Measurements from ENCODE around the gene ORAI2. TPM values are rescaled to one million over a fixed set of nuclear protein-coding genes. Genes with fewer than 3 reads are reported as not detected.
A peak's percentile ranks its signal among the peaks of the same experiment; 100 is the strongest.
"Not testable (repeated sequence)": the region's sequence is repeated elsewhere in the genome, so short reads cannot be mapped to it uniquely, and the experiment has no call there.

The ORAI2 gene
- total and polyA plus RNA-seq, 4 donors: 22.1 to 61.8 (median 44.2) TPM

GRCh38 chr7:102493220-102493935, 60.0 kb downstream of the ORAI2 start:
- H3K9me3 ChIP-seq (ENCODE audit: control insufficient read depth, insufficient read depth, low read length); DNase-seq (ENCODE audit: low read depth in 4 of 6, low spot score in 6 of 6); H3K27me3 ChIP-seq (ENCODE audit: control insufficient read depth, insufficient read depth, low read length); H3K4me1 ChIP-seq (ENCODE audit: control insufficient read depth, insufficient read depth, low read length); H3K36me3 ChIP-seq (ENCODE audit: control insufficient read depth, insufficient read depth, low read length); H3K4me3 ChIP-seq (ENCODE audit: low read depth, low read length); H3K27ac ChIP-seq (ENCODE audit: low read depth, low read length): not testable (repeated sequence)
- WGBS (ENCODE audit: insufficient coverage): no CpG with 5 or more reads among the region's 33 CpGs

DNA sequence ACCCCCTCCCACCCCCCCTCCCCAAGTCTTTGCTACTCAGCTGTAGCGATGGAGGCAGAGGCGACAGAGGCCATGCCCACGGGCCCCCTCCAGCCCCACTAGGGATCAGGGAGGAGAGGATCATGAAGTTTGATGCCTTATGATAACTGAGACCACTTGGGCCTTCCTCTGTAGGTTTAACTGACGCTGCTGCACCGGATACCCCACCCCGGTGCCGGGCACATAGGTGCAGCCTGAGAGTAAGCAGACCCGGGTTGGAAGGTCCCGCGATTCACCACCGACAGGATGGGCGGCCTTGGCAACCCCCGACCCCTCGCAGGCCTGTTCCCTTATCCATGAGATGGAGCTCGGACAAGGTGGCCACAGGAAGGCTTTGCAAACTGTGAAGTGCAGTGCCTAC, 60.7 kb downstream of the ORAI2 start:
- not testable (repeated sequence) for H3K4me3 ChIP-seq (ENCODE audit: low read depth, low read length); H3K27ac ChIP-seq (ENCODE audit: low read depth, low read length); H3K27me3 ChIP-seq (ENCODE audit: control insufficient read depth, insufficient read depth, low read length); H3K36me3 ChIP-seq (ENCODE audit: control insufficient read depth, insufficient read depth, low read length); DNase-seq (ENCODE audit: low read depth in 4 of 6, low spot score in 6 of 6); H3K9me3 ChIP-seq (ENCODE audit: control insufficient read depth, insufficient read depth, low read length); H3K4me1 ChIP-seq (ENCODE audit: control insufficient read depth, insufficient read depth, low read length)
- no CpG with 5 or more reads among the region's 15 CpGs for WGBS (ENCODE audit: insufficient coverage)

GRCh38 chr7:102494473-102495149, 61.2 kb downstream of the ORAI2 start:
- not testable (repeated sequence) for H3K9me3 ChIP-seq (ENCODE audit: control insufficient read depth, insufficient read depth, low read length); H3K27me3 ChIP-seq (ENCODE audit: control insufficient read depth, insufficient read depth, low read length); H3K4me1 ChIP-seq (ENCODE audit: control insufficient read depth, insufficient read depth, low read length); H3K27ac ChIP-seq (ENCODE audit: low read depth, low read length); H3K36me3 ChIP-seq (ENCODE audit: control insufficient read depth, insufficient read depth, low read length); H3K4me3 ChIP-seq (ENCODE audit: low read depth, low read length); DNase-seq (ENCODE audit: low read depth in 4 of 6, low spot score in 6 of 6)
- WGBS (ENCODE audit: insufficient coverage): no CpG with 5 or more reads among the region's 67 CpGs

DNA sequence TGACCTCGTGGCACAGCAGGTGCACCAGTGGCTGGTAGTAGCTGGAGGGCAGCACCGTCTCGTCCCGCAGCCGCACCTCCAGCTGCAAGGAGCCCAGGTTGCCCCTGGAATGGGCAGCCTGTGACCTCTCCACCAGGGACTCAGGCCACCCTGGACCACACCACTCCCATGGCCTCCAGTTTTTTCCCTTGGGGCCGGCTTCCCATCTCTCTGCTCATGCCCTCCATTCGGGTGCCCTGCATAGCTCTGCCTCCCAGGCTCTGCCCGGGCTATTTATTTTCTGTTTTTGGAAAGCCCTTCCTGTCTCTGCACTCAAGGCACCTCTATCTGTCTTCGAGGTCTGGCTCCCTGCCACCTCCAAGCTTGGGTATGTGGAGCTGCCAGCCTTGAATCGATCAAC, 63.5 kb downstream of the ORAI2 start:
- WGBS (ENCODE audit: insufficient coverage): no CpG with 5 or more reads among the region's 10 CpGs
- not testable (repeated sequence) for H3K9me3 ChIP-seq (ENCODE audit: control insufficient read depth, insufficient read depth, low read length); H3K4me3 ChIP-seq (ENCODE audit: low read depth, low read length); H3K27ac ChIP-seq (ENCODE audit: low read depth, low read length); H3K4me1 ChIP-seq (ENCODE audit: control insufficient read depth, insufficient read depth, low read length); H3K27me3 ChIP-seq (ENCODE audit: control insufficient read depth, insufficient read depth, low read length); H3K36me3 ChIP-seq (ENCODE audit: control insufficient read depth, insufficient read depth, low read length)
- peak in 1 of 6 donors; percentile 0 for DNase-seq (ENCODE audit: low read depth in 4 of 6, low spot score in 6 of 6)

- H3K27me3 ChIP-seq (ENCODE audit: control insufficient read depth, insufficient read depth, low read length); H3K36me3 ChIP-seq (ENCODE audit: control insufficient read depth, insufficient read depth, low read length); H3K27ac ChIP-seq (ENCODE audit: low read depth, low read length); H3K4me3 ChIP-seq (ENCODE audit: low read depth, low read length); H3K9me3 ChIP-seq (ENCODE audit: control insufficient read depth, insufficient read depth, low read length); H3K4me1 ChIP-seq (ENCODE audit: control insufficient read depth, insufficient read depth, low read length); DNase-seq (ENCODE audit: low read depth in 4 of 6, low spot score in 6 of 6): not testable (repeated sequence)
- no CpG with 5 or more reads among the region's 5 CpGs for WGBS (ENCODE audit: insufficient coverage)
Measured at GRCh38 chr7:102497308-102497707, 63.9 kb downstream of the ORAI2 start.

DNA sequence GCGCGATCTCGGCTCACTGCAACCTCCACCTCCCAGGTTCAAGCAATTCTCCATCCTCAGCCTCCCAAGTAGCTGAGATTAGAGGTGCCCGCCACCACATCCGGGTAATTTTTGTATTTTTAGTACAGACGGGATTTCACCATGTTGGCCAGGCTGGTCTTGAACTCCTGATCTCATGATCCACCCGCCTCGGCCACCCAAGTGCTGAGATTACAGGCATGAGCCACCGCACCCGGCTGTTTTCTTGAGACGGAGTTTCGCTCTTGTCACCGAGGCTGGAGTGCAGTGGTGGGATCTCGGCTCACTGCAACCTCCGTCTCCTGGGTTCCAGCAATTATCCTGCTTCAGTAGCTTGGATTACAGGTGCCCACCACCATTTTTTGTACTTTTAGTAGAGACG, 64.9 kb downstream of the ORAI2 start:
- H3K4me1 ChIP-seq (ENCODE audit: control insufficient read depth, insufficient read depth, low read length); H3K27ac ChIP-seq (ENCODE audit: low read depth, low read length); H3K9me3 ChIP-seq (ENCODE audit: control insufficient read depth, insufficient read depth, low read length); H3K4me3 ChIP-seq (ENCODE audit: low read depth, low read length); H3K36me3 ChIP-seq (ENCODE audit: control insufficient read depth, insufficient read depth, low read length); DNase-seq (ENCODE audit: low read depth in 4 of 6, low spot score in 6 of 6); H3K27me3 ChIP-seq (ENCODE audit: control insufficient read depth, insufficient read depth, low read length): not testable (repeated sequence)
- no CpG with 5 or more reads among the region's 16 CpGs for WGBS (ENCODE audit: insufficient coverage)

DNA sequence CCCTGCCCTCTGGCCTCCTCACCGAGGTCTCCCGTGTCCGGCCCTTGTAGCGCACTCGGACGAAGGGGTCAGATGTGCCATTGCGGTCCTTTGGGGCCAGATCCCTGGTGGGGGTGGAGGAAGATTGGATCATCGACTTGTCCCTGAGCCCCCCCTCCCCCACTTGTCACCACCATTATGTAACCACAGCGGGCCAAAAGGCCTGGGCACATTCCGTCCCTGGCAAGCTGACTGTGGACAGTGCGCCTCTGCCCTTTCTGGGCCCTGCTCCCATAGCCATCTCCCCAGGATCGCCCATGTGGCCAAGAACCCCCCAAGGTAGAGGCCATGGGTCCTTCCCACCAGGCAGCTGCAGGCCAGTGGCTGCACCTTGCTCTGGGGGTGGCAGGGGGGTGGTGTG, 69.8 kb downstream of the ORAI2 start:
- not testable (repeated sequence) for H3K27me3 ChIP-seq (ENCODE audit: control insufficient read depth, insufficient read depth, low read length); H3K4me1 ChIP-seq (ENCODE audit: control insufficient read depth, insufficient read depth, low read length); H3K36me3 ChIP-seq (ENCODE audit: control insufficient read depth, insufficient read depth, low read length); DNase-seq (ENCODE audit: low read depth in 4 of 6, low spot score in 6 of 6); H3K4me3 ChIP-seq (ENCODE audit: low read depth, low read length); H3K9me3 ChIP-seq (ENCODE audit: control insufficient read depth, insufficient read depth, low read length); H3K27ac ChIP-seq (ENCODE audit: low read depth, low read length)
- no CpG with 5 or more reads among the region's 12 CpGs for WGBS (ENCODE audit: insufficient coverage)

DNA sequence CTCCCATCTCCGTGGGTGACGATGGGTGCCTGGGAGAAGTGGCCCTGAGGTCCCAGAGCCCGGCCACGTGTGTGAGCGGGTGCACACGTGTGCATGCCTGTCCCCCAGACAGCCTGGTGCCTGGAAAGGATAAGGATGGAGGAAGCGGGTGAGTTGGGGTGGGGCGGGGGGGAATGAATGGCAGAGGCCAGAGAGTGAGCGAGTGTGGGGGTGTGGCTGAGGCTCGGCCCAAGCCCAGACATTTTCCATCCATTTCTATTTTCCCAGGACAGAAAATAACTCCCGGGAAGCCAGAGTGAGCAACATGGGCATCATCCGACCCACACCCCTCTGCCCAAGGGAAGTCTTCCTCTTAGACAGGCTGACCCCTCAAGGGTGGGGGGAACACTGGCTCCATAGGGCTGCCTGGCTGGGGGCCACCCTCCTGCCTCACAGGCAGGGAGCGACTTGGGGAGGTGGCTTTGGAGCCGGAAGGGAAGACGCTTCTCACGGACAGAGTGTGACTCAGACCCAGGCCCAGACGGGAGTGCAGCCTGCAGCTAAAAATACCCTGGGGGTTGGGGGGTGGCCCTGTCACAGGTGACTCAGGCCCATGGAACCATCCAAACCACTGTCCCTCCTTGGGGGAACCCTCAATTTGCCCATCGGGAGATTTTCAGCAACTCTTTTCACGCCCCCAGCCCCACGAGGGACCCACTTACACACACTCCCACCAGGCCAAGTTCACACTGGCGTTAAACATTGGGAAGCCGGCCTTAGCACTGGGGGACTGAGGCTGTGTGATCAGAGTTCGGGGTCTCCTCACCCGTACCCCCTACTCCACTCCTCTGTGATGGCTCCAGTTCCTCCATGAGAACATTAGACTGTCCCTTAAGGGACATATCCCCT, 72.2 kb downstream of the ORAI2 start:
- H3K27me3 ChIP-seq (ENCODE audit: control insufficient read depth, insufficient read depth, low read length); H3K4me3 ChIP-seq (ENCODE audit: low read depth, low read length); H3K9me3 ChIP-seq (ENCODE audit: control insufficient read depth, insufficient read depth, low read length); H3K36me3 ChIP-seq (ENCODE audit: control insufficient read depth, insufficient read depth, low read length); DNase-seq (ENCODE audit: low read depth in 4 of 6, low spot score in 6 of 6); H3K4me1 ChIP-seq (ENCODE audit: control insufficient read depth, insufficient read depth, low read length); H3K27ac ChIP-seq (ENCODE audit: low read depth, low read length): not testable (repeated sequence)
- WGBS (ENCODE audit: insufficient coverage): no CpG with 5 or more reads among the region's 24 CpGs
